Peyer's patch (tissue), 4 donors: ENCODE measurements around the gene LRCH4.

Experiments
- POLR2A ChIP-seq, 2 donors: fragments of 450-650 bp; IDR thresholded peaks; one replicate each; pipeline ENCODE4 v1.5.1; 2017; ENCODE audit warnings: antibody characterized with exemption in 2 of 2, mild to moderate bottlenecking in 2 of 2, moderate library complexity in 2 of 2
- TF ChIP-seq, protein P1 (sequence below), 6 experiments: fragments of 450-650 bp in 4 of 6; fragments of 200-600 bp in 2 of 6; sonication (generic) in 1 of 6; IDR thresholded peaks; one replicate each; pipeline ENCODE4 v1.5.1; 2017 to 2019; ENCODE audit warnings: antibody characterized with exemption in 6 of 6, mild to moderate bottlenecking in 3 of 6, moderate library complexity in 1 of 6

- TF ChIP-seq, protein P1, sequence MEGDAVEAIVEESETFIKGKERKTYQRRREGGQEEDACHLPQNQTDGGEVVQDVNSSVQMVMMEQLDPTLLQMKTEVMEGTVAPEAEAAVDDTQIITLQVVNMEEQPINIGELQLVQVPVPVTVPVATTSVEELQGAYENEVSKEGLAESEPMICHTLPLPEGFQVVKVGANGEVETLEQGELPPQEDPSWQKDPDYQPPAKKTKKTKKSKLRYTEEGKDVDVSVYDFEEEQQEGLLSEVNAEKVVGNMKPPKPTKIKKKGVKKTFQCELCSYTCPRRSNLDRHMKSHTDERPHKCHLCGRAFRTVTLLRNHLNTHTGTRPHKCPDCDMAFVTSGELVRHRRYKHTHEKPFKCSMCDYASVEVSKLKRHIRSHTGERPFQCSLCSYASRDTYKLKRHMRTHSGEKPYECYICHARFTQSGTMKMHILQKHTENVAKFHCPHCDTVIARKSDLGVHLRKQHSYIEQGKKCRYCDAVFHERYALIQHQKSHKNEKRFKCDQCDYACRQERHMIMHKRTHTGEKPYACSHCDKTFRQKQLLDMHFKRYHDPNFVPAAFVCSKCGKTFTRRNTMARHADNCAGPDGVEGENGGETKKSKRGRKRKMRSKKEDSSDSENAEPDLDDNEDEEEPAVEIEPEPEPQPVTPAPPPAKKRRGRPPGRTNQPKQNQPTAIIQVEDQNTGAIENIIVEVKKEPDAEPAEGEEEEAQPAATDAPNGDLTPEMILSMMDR (IDR thresholded peaks at IDR 0.05): no peak
- TF ChIP-seq POLR2A (IDR thresholded peaks at IDR 0.05): no peak
These were observed 38.3 kb upstream of the LRCH4 start for GRCh38 chr7:100623951-100624824.
